A673 (cell line): ENCODE data around the gene SMIM5.

Experiments
- CTCF ChIP-seq: fragments of 300-800, 200-600 bp; sonication (generic); conservative IDR thresholded peaks from 2 replicates; pipeline ENCODE4 v1.5.1; 2017; ENCODE audit warnings: low read depth, mild to moderate bottlenecking, antibody characterized with exemption, low read length, moderate library complexity, mixed read lengths
- EZH2 ChIP-seq: fragments of 200-600 bp; sonication (generic); IDR thresholded peaks from 2 replicates; pipeline ENCODE4 v1.6.1; 2017; ENCODE audit warnings: borderline replicate concordance, low read depth, mild to moderate bottlenecking, mixed read lengths, antibody characterized with exemption, low read length; ENCODE audit not compliant: poor library complexity, severe bottlenecking

DNA sequence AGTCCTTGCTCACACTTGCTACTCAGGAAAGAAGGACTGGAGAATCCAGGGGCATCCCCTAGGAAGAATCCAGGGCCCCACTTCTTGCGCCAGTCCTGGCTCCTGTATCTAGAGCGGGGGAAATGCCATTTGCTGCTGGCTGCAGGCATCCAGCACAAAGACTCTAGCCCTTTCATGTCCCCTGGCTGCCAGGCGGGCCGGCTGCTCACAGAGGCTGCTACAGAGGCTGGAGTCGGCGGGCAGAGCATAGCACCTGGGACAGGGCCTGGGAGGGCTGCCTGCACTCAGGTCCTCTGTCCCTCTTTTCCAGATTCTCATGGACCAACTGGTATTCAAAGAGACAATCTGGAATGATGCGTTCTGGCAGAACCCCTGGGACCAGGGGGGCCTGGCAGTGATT is 13.8 kb downstream of the SMIM5 start:
- TF ChIP-seq CTCF (no peak), EZH2 (no peak)
